NCI-H2196 (cell line): Measurements from ENCODE around the gene MICAL3.
A peak's percentile ranks its signal among the peaks of the same experiment; 100 is the strongest.
"Not testable (repeated sequence)": the region's sequence is repeated elsewhere in the genome, so short reads cannot be mapped to it uniquely, and the experiment has no call there.

Source experiments
- DNase-seq: peaks from one replicate; lab custom pipeline; 2025; ENCODE audit not compliant: unreplicated experiment; lab: John Stamatoyannopoulos, UW

The MICAL3 gene

GRCh38 chr22:18001040-18001893 lies 23.1 kb downstream of the MICAL3 start:
- peak; percentile 94 for DNase-seq

GRCh38 chr22:18000441-18001039 lies 23.8 kb downstream of the MICAL3 start:
- no peak for DNase-seq

GRCh38 chr22:17999851-18000250 lies 24.5 kb downstream of the MICAL3 start:
- no peak for DNase-seq

- DNase-seq: peak; percentile 27
Measured at GRCh38 chr22:17998913-17999312, 25.4 kb downstream of the MICAL3 start.

- no peak for DNase-seq
Measured at GRCh38 chr22:17997456-17997855, 26.9 kb downstream of the MICAL3 start.

- DNase-seq: not testable (repeated sequence)
Measured at GRCh38 chr22:17995256-17995655, 29.1 kb downstream of the MICAL3 start.

- DNase-seq: no peak
Measured at GRCh38 chr22:17994424-17995108, 29.8 kb downstream of the MICAL3 start.

GRCh38 chr22:17992976-17993375 lies 31.4 kb downstream of the MICAL3 start:
- DNase-seq: not testable (repeated sequence)

- not testable (repeated sequence) for DNase-seq
Measured at GRCh38 chr22:17991992-17992391, 32.4 kb downstream of the MICAL3 start.

- DNase-seq: no peak
Measured at GRCh38 chr22:17990942-17991341, 33.4 kb downstream of the MICAL3 start.

GRCh38 chr22:17990147-17990546 lies 34.2 kb downstream of the MICAL3 start:
- DNase-seq: no peak

GRCh38 chr22:17988800-17989513 lies 35.4 kb downstream of the MICAL3 start:
- DNase-seq: no peak

GRCh38 chr22:17985606-17986005 lies 38.8 kb downstream of the MICAL3 start:
- DNase-seq: no peak

- not testable (repeated sequence) for DNase-seq
Measured at GRCh38 chr22:17985071-17985470, 39.3 kb downstream of the MICAL3 start.

GRCh38 chr22:17984114-17984513 lies 40.2 kb downstream of the MICAL3 start:
- no peak for DNase-seq

GRCh38 chr22:17982572-17983141 lies 41.7 kb downstream of the MICAL3 start:
- DNase-seq: no peak

GRCh38 chr22:17981497-17981896 lies 42.9 kb downstream of the MICAL3 start:
- DNase-seq: no peak

GRCh38 chr22:17980638-17981051 lies 43.7 kb downstream of the MICAL3 start:
- no peak for DNase-seq

- DNase-seq: no peak
Measured at GRCh38 chr22:17980015-17980590, 44.3 kb downstream of the MICAL3 start.

GRCh38 chr22:17978027-17978426 lies 46.3 kb downstream of the MICAL3 start:
- no peak for DNase-seq
